ENCODE measurements around the gene CTNNA3. TPM values are rescaled to one million over a fixed set of nuclear protein-coding genes. Genes with fewer than 3 reads are reported as not detected.
A peak's percentile ranks its signal among the peaks of the same experiment; 100 is the strongest.

The CTNNA3 gene
- total RNA-seq, 1 experiment from 2014 or later: 0.85 TPM

DNA sequence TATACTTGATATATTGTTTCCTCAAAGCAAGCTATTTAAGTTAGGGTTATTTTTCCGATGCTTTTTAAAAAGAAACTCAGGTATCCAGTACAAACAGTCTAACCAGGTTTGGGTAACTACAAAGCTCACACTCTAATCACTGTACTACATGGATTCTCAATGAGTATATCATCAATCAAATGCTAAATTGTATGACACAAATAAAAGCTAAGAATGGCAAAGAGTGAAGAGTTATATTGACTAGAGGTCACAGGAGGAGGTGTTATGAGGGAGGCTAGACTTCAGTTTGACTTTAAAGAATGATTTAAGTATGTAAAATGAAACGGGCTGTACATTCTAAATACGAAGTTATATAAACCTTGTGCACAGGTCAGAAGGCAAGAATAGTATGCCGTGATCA is 178.0 kb downstream of the CTNNA3 start:
- DNase-seq (ENCODE audit: low read depth, low spot score): no peak
- in situ Hi-C loops (cut with HindIII; ENCODE audit: low pct_unique_long_range_greater_than_20kb, low sequenced_read_pairs): no loop called here
- no peak overlapping the region for H3K27ac ChIP-seq (ENCODE audit: low read length)
- H3K9me3 ChIP-seq (ENCODE audit: control insufficient read depth, insufficient read depth, low read depth, low read length): no peaks in the 10 kb centered on the region
- intact Hi-C loops (cut with micrococcal nuclease; ENCODE audit: unreplicated experiment): no loop called here
- H3K27me3 ChIP-seq (ENCODE audit: control insufficient read depth, insufficient read depth, low read length): no peaks in the 10 kb centered on the region; the same call in 1 of the 2 replicates
- no peak overlapping the region for H3K4me3 ChIP-seq (ENCODE audit: low read depth in 2 of 2, low read length in 2 of 2)
- ChIA-PET POLR2A (no interaction called here), CTCF (no interaction called here)
- H3K36me3 ChIP-seq (ENCODE audit: control insufficient read depth, insufficient read depth, low read length): no peaks in the 10 kb centered on the region
- ATAC-seq: no peak
- TF ChIP-seq, protein P1, sequence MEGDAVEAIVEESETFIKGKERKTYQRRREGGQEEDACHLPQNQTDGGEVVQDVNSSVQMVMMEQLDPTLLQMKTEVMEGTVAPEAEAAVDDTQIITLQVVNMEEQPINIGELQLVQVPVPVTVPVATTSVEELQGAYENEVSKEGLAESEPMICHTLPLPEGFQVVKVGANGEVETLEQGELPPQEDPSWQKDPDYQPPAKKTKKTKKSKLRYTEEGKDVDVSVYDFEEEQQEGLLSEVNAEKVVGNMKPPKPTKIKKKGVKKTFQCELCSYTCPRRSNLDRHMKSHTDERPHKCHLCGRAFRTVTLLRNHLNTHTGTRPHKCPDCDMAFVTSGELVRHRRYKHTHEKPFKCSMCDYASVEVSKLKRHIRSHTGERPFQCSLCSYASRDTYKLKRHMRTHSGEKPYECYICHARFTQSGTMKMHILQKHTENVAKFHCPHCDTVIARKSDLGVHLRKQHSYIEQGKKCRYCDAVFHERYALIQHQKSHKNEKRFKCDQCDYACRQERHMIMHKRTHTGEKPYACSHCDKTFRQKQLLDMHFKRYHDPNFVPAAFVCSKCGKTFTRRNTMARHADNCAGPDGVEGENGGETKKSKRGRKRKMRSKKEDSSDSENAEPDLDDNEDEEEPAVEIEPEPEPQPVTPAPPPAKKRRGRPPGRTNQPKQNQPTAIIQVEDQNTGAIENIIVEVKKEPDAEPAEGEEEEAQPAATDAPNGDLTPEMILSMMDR (IDR thresholded peaks at IDR 0.05): no peak
- TF ChIP-seq, protein P2, sequence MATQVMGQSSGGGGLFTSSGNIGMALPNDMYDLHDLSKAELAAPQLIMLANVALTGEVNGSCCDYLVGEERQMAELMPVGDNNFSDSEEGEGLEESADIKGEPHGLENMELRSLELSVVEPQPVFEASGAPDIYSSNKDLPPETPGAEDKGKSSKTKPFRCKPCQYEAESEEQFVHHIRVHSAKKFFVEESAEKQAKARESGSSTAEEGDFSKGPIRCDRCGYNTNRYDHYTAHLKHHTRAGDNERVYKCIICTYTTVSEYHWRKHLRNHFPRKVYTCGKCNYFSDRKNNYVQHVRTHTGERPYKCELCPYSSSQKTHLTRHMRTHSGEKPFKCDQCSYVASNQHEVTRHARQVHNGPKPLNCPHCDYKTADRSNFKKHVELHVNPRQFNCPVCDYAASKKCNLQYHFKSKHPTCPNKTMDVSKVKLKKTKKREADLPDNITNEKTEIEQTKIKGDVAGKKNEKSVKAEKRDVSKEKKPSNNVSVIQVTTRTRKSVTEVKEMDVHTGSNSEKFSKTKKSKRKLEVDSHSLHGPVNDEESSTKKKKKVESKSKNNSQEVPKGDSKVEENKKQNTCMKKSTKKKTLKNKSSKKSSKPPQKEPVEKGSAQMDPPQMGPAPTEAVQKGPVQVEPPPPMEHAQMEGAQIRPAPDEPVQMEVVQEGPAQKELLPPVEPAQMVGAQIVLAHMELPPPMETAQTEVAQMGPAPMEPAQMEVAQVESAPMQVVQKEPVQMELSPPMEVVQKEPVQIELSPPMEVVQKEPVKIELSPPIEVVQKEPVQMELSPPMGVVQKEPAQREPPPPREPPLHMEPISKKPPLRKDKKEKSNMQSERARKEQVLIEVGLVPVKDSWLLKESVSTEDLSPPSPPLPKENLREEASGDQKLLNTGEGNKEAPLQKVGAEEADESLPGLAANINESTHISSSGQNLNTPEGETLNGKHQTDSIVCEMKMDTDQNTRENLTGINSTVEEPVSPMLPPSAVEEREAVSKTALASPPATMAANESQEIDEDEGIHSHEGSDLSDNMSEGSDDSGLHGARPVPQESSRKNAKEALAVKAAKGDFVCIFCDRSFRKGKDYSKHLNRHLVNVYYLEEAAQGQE (IDR thresholded peaks at IDR 0.05; ENCODE audit: insufficient read depth in 1 of 2, low read depth in 2 of 2, low read length in 1 of 2): no peak
- BruUV-seq (replicated peaks): no TSS peak
- no peaks in the 10 kb centered on the region for H3K4me1 ChIP-seq (ENCODE audit: control insufficient read depth, insufficient read depth, low read length)

DNA sequence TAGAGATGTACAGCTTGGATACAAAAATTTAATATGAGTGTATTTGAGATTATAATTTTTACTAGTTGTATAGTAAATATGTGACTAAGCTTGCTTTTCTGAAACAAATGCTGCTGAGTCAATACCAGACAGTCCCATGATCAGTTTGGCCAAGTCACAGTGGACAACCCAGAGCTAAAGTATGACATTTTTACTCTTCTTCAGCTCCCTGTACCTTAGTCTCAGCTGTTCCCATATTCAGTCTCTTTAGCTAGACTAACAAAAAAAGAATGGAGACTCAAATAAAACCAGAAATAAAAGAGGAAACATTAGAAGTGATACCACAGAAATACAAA is 189.3 kb downstream of the CTNNA3 start:
- ChIA-PET CTCF (interaction anchor here (0.8 kb wide), 1 partner anchor 14 kb away, joined by 3 read pairs; no protein-coding TSS in a partner anchor), POLR2A (interaction anchor here (0.7 kb wide), 1 partner anchor 216 kb away, joined by 7 read pairs; no protein-coding TSS in a partner anchor)
- no peak for TF ChIP-seq TCF7L2 (IDR thresholded peaks at IDR 0.05; ENCODE audit: low read depth, low read length)
- no peak for TF ChIP-seq SIN3A (IDR thresholded peaks at IDR 0.05; ENCODE audit: borderline replicate concordance, insufficient read depth, low read depth, low read length)
- TF ChIP-seq, protein P2 (IDR thresholded peaks at IDR 0.05; ENCODE audit: insufficient read depth in 1 of 2, low read depth in 2 of 2, low read length in 1 of 2): no peak
- TF ChIP-seq, protein P1 (IDR thresholded peaks at IDR 0.05): no peak
- TF ChIP-seq POLR2AphosphoS5 (IDR thresholded peaks at IDR 0.05; ENCODE audit: low read depth, low read length): no peak
- Histone ChIP-seq H3K4me1 (ENCODE audit: control insufficient read depth, insufficient read depth, low read length) (0 out of 2 replicates have a peak, but pooled peaks cover 4% of the 10 kb centered on the region), H3K27me3 (ENCODE audit: control insufficient read depth, insufficient read depth, low read length) (no peaks in the 10 kb centered on the region; the same call in 1 of the 2 replicates), H3K36me3 (ENCODE audit: control insufficient read depth, insufficient read depth, low read length) (no peaks in the 10 kb centered on the region), H3K9me3 (ENCODE audit: control insufficient read depth, insufficient read depth, low read depth, low read length) (no peaks in the 10 kb centered on the region), H3K4me3 (ENCODE audit: low read depth in 2 of 2, low read length in 2 of 2) (no peak overlapping the region), H3K27ac (ENCODE audit: low read length) (no peak overlapping the region)
- BruUV-seq (replicated peaks): no TSS peak
- 0 out of 2 replicates have a peak, but pooled peaks have one; percentile 51 for ATAC-seq
- intact Hi-C loops (cut with micrococcal nuclease; ENCODE audit: unreplicated experiment): no loop called here
- in situ Hi-C loops (cut with HindIII; ENCODE audit: low pct_unique_long_range_greater_than_20kb, low sequenced_read_pairs): no loop called here
- DNase-seq (ENCODE audit: low read depth, low spot score): no peak
